ENCODE results near the gene PLA2G5. TPM values are rescaled to one million over a fixed set of nuclear protein-coding genes. Genes with fewer than 3 reads are reported as not detected.

PLA2G5 gene
- total RNA-seq, 6 experiments from 2014 or later: not detected

- Mint-ChIP-seq H3K4me1 (ENCODE audit: low read depth) (peaks cover 6% of the 10 kb centered on the region; the same call in 1 of the 2 replicates), H3K36me3 (ENCODE audit: low read depth) (no peaks in the 10 kb centered on the region), H3K4me3 (no peak overlapping the region), H3K27me3 (ENCODE audit: insufficient read depth) (peaks cover 43% of the 10 kb centered on the region), H3K9me3 (no peaks in the 10 kb centered on the region; the same call in 1 of the 2 replicates), H3K27ac (no peak overlapping the region)
- no peak for TF ChIP-seq CTCF (IDR thresholded peaks at IDR 0.05)
- DNase-seq: no peak
These were observed 4.8 kb downstream of the PLA2G5 start for GRCh38 chr1:20074725-20075171.

- H3K27ac Mint-ChIP-seq: no peak overlapping the region
- H3K27me3 Mint-ChIP-seq (ENCODE audit: insufficient read depth): peaks cover 47% of the 10 kb centered on the region
- no peaks in the 10 kb centered on the region; the same call in 1 of the 2 replicates for H3K9me3 Mint-ChIP-seq
These were observed 5.4 kb downstream of the PLA2G5 start for GRCh38 chr1:20075345-20075744.

GRCh38 chr1:20076223-20076622, 6.2 kb downstream of the PLA2G5 start:
- no peak overlapping the region for H3K27ac Mint-ChIP-seq
- H3K9me3 Mint-ChIP-seq: no peaks in the 10 kb centered on the region; the same call in 1 of the 2 replicates
- no peak for TF ChIP-seq CTCF (IDR thresholded peaks at IDR 0.05)
- no peak overlapping the region for H3K4me3 Mint-ChIP-seq
- DNase-seq: no peak
- peaks cover 52% of the 10 kb centered on the region for H3K27me3 Mint-ChIP-seq (ENCODE audit: insufficient read depth)
- H3K4me1 Mint-ChIP-seq (ENCODE audit: low read depth): peaks cover 5% of the 10 kb centered on the region; the same call in 1 of the 2 replicates
- H3K36me3 Mint-ChIP-seq (ENCODE audit: low read depth): no peaks in the 10 kb centered on the region

More at GRCh38 chr1:20075345-20075744, 5.4 kb downstream of the PLA2G5 start:
- peaks cover 5% of the 10 kb centered on the region; the same call in 1 of the 2 replicates for H3K4me1 Mint-ChIP-seq (ENCODE audit: low read depth)
- no peak for DNase-seq
- TF ChIP-seq CTCF (IDR thresholded peaks at IDR 0.05): no peak
- no peaks in the 10 kb centered on the region for H3K36me3 Mint-ChIP-seq (ENCODE audit: low read depth)
- H3K4me3 Mint-ChIP-seq: no peak overlapping the region

GRCh38 chr1:20076710-20077461, 6.9 kb downstream of the PLA2G5 start:
- H3K36me3 Mint-ChIP-seq (ENCODE audit: low read depth): no peaks in the 10 kb centered on the region
- H3K27ac Mint-ChIP-seq: no peak overlapping the region
- TF ChIP-seq CTCF (IDR thresholded peaks at IDR 0.05): no peak
- H3K4me1 Mint-ChIP-seq (ENCODE audit: low read depth): peaks cover 5% of the 10 kb centered on the region; the same call in 1 of the 2 replicates
- H3K9me3 Mint-ChIP-seq: no peaks in the 10 kb centered on the region; the same call in 1 of the 2 replicates
- no peak overlapping the region for H3K4me3 Mint-ChIP-seq
- peaks cover 52% of the 10 kb centered on the region for H3K27me3 Mint-ChIP-seq (ENCODE audit: insufficient read depth)
- no peak for DNase-seq

- TF ChIP-seq CTCF (IDR thresholded peaks at IDR 0.05): no peak
- Mint-ChIP-seq H3K9me3 (no peaks in the 10 kb centered on the region; the same call in 1 of the 2 replicates), H3K4me1 (ENCODE audit: low read depth) (no peaks in the 10 kb centered on the region; the same call in 1 of the 2 replicates), H3K36me3 (ENCODE audit: low read depth) (no peaks in the 10 kb centered on the region), H3K27me3 (ENCODE audit: insufficient read depth) (peaks cover 52% of the 10 kb centered on the region), H3K4me3 (no peak overlapping the region), H3K27ac (no peak overlapping the region)
- DNase-seq: no peak
These were observed 8.2 kb downstream of the PLA2G5 start for GRCh38 chr1:20078171-20078651.
